Stimulated activated CD8-positive, alpha-beta memory T cell treated with anti-CD3 and anti-CD28 coated beads, Interleukin-7, amount 100 ng/mL, for 4 hours (primary cell): Measurements from ENCODE around the gene CMTM8.
"Not testable (repeated sequence)": the region's sequence is repeated elsewhere in the genome, so short reads cannot be mapped to it uniquely, and the experiment has no call there.

Source experiments
- DNase-seq, 2 donors: peaks; one replicate each; pipeline ENCODE4 v3.0.0-alpha.2; 2020; ENCODE audit warnings: low read depth in 2 of 2

The CMTM8 gene, protein sequence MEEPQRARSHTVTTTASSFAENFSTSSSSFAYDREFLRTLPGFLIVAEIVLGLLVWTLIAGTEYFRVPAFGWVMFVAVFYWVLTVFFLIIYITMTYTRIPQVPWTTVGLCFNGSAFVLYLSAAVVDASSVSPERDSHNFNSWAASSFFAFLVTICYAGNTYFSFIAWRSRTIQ

GRCh38 chr3:32238453-32239306 is at the start of gene CMTM8:
TSS of gene CMTM8 (plus strand) at chr3:32238680. CDS start at chr3:32238973, 293 bp downstream.
- DNase-seq = peak; percentile 25 to 54

DNA sequence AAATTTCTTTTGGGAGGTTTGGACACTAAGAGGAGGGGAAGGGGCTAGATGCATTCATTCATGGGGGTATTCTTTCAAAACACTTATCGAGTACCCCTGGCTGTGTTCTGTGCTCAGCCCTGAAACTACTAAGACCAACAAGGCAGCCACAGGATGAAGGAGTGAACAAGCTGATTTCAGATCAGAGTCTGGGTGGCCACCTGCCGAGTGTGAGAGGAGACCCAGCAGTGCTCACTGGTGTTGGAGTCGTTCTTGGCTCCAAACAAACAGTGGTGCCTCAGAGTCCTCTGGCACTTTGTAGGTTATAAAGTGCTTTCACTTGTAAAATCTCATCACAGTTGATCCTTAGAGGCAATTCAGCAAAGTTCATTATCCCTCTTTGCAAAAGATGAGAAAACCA is 48.8 kb upstream of the CMTM8 start:
- DNase-seq = no peak

DNA sequence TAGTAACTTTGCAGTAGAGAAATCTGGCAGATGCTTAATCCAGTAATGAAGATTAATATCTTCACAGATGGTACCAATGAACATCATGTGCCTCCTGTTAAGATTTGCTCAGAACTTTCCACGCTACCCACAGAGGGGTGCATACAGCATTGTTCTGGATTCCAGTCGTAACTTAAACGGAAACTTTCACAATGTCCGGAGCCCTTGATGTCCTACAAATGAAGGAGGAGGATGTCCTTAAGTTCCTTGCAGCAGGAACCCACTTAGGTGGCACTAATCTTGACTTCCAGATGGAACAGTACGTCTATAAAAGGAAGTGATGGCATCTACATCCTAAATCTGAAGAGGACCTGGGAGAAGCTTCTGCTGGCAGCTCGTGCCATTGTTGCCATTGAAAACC is 47.9 kb upstream of the CMTM8 start:
- not testable (repeated sequence) for DNase-seq

GRCh38 chr3:32193101-32193500 is 45.4 kb upstream of the CMTM8 start:
- DNase-seq = no peak

DNA sequence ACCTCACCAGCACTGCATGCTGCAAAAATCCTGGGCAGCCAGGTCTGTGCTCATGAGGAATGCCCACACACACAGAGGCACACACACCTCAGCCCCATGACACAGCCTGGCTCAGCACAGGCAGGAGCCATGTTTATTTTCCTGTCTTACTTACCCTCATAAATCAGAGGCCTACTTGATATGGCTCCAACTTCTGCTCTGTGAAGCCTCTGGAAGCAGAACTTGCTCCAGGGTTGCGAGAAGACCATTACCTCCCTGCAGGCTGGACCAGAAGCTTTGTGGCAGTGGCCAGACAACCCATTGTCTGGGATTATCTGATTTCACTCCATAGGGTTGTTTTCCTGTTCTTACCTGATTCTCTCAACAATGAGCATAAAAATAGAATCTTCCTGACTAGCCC is 43.8 kb upstream of the CMTM8 start:
- DNase-seq = no peak

DNA sequence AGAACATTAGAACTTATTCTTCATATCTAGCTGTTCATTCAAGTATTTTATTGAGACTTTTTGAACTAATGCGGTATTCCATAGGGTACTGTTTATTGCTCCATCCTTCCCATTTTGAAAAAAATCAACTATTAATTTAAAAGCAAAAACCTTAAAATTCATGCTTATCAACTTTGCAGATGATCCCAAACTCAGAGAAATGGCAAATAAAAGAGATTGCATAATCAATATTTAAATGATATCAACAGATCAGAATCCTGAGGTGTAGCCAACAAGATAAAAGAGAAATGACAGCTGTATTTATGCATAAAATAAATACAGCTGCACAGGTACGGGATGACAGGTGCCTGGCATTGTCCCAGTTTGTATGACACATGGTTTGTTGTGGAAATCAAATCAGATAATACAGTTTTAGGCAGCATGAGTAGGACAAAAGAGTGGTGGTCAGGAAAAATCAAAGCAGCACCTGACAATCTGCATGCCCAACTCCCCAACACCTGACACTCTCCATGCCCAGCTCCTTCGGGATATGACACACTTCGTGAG is 42.4 kb upstream of the CMTM8 start:
- DNase-seq = no peak

GRCh38 chr3:32197991-32198390 is 40.5 kb upstream of the CMTM8 start:
- no peak for DNase-seq

GRCh38 chr3:32198714-32199113 is 39.8 kb upstream of the CMTM8 start:
- no peak for DNase-seq

GRCh38 chr3:32200490-32200889 is 38.0 kb upstream of the CMTM8 start:
- no peak for DNase-seq

- DNase-seq = no peak
Measured at GRCh38 chr3:32200992-32201758, 37.3 kb upstream of the CMTM8 start.

GRCh38 chr3:32202496-32202895 is 36.0 kb upstream of the CMTM8 start:
- DNase-seq = no peak

DNA sequence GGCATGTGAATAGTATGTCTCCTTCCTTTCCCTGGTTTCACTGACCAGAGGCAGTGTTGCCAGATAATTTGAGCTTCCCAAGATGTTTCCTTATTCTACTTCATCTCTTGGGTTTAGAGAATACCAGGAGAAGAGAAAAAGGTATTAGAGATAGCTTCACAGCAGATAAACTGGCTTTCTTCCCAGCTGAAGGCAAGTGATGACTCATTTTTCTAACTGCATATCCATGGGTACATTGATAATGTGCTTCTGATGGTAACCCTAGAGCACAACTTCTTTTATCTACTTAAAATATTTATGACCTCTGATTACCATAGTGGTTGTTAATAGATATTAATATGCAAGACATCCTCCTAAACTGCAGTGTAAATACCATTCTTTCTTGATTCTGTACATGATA is 34.6 kb upstream of the CMTM8 start:
- no peak for DNase-seq

GRCh38 chr3:32208447-32208846 is 30.0 kb upstream of the CMTM8 start:
- no peak for DNase-seq

- DNase-seq = no peak
Measured at GRCh38 chr3:32215185-32215584, 23.3 kb upstream of the CMTM8 start.

- DNase-seq = no peak
Measured at GRCh38 chr3:32216172-32216783, 22.2 kb upstream of the CMTM8 start.

DNA sequence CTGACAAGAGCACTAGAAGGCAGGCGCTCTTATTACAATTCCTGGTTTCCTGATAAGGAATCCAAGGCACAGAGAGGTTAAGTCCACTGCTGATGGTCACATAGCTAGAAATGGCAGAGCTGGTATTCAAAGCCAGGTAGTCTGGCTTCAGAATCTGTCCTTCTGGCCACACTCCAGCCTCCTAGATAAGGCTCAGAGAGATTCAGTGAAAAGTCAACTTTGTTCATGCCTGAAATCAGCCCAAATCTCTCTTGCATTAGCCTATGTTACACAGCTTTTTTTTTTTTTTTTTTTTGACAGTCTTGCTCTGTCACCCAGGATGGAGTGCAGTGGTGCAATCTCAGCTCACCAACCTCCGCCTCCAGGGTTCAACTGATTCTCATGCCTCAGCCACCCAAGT is 21.1 kb upstream of the CMTM8 start:
- no peak for DNase-seq

GRCh38 chr3:32219537-32219936 is 18.9 kb upstream of the CMTM8 start:
- no peak for DNase-seq

DNA sequence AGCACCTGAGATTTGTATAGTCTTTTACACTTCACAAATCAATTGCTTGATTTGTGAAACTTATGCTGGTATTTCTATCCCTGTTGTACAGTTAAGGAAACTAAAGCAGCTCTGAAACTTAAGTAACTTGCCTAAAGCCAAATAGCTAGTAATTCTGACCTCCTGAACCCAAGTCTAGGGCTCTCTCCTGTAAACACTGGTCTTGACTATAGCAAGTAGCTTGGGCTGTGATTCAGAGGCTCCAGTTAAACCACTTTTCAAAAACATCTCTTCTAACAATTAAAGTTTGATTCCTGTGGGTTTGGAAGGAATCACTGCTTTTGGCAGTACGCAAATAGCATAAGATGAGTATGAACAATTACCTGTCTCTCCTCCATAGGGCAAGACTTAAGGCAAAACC is 18.5 kb upstream of the CMTM8 start:
- DNase-seq = no peak

- DNase-seq = no peak
Measured at GRCh38 chr3:32222950-32223349, 15.5 kb upstream of the CMTM8 start.

GRCh38 chr3:32224016-32224516 is 14.4 kb upstream of the CMTM8 start:
- DNase-seq = no peak

DNA sequence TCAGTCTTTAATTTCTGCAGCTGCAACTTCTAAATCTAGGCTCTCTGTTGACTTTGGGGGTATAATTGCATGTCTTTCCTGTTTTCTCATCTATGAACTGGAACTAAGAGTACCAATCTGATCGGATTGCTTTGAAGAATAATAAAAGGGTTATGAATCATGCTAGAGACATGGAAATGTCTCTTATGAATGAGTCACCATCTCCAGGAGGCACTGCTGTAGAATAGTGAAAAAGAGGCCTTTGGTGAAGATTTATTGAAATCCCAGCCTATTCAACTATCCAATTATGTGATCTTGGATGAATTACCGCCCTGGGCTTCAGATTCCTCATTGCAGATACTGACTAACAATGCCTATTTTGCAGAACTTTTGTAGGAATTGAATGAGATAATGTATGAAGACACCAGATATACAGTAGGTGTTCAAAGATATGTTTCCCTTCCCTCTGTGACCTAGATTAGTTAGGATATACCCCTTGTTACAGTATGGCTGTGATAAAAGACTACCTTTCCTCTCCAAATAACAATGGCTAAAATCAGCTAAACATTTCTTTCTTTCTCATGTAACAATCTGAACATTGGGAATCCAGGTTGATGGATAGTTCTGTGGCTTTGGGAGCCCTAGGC is 11.5 kb upstream of the CMTM8 start:
- no peak for DNase-seq
